DOHH2 (cell line): ENCODE results near the gene SULT2B1.

Experiments
- H3F3A ChIP-seq: fragments of 200-600 bp; sonication (generic), shearing (Covaris generic); 2 replicates; pipeline ENCODE4 v1.6.0; 2016; ENCODE audit warnings: antibody characterized with exemption, mild to moderate bottlenecking; ENCODE audit not compliant: control insufficient read depth, insufficient read depth
- H3K27ac ChIP-seq: fragments of 200-600 bp; sonication (generic); 2 replicates; pipeline ENCODE4 v1.5.1; 2014; ENCODE audit warnings: low read depth, mild to moderate bottlenecking, low read length, moderate library complexity
- H3K27me3 ChIP-seq: fragments of 200-600 bp; sonication (generic); 2 replicates; pipeline ENCODE4 v1.6.1; 2014; ENCODE audit warnings: mild to moderate bottlenecking, low read length, mixed read lengths; ENCODE audit not compliant: control insufficient read depth
- H3K36me3 ChIP-seq: fragments of 200-600 bp; sonication (generic); 2 replicates; pipeline ENCODE4 v1.6.1; 2014; ENCODE audit warnings: mild to moderate bottlenecking, low read length, moderate library complexity, mixed read lengths; ENCODE audit not compliant: control insufficient read depth
- H3K4me1 ChIP-seq: fragments of 200-600 bp; sonication (generic); 2 replicates; pipeline ENCODE4 v1.6.1; 2014; ENCODE audit warnings: mild to moderate bottlenecking, low read length, mixed read lengths; ENCODE audit not compliant: control insufficient read depth
- H3K4me2 ChIP-seq: fragments of 200-600 bp; sonication (generic); 2 replicates; pipeline ENCODE4 v1.6.0; 2014; ENCODE audit warnings: mild to moderate bottlenecking, low read length, moderate library complexity
- H3K4me3 ChIP-seq: fragments of 200-600 bp; sonication (generic); 2 replicates; pipeline ENCODE4 v1.5.1; 2014; ENCODE audit warnings: mild to moderate bottlenecking, low read length, mixed read lengths
- H3K79me2 ChIP-seq: fragments of 200-600 bp; sonication (generic); 2 replicates; pipeline ENCODE4 v1.6.1; 2014; ENCODE audit warnings: mild to moderate bottlenecking, low read length, mixed read lengths; ENCODE audit not compliant: control insufficient read depth
- H3K9me2 ChIP-seq: fragments of 200-600 bp; sonication (generic); replicated peaks from 2 replicates; pipeline ENCODE4 v1.6.1; 2014; ENCODE audit warnings: mild to moderate bottlenecking, low read length, mixed read lengths; ENCODE audit not compliant: control insufficient read depth
- H3K9me3 ChIP-seq: fragments of 200-600 bp; sonication (generic); 2 replicates; pipeline ENCODE4 v1.6.1; 2014; ENCODE audit warnings: antibody characterized with exemption, low read length, mixed read lengths; ENCODE audit not compliant: control insufficient read depth, insufficient read depth
- H4K20me1 ChIP-seq: fragments of 200-600 bp; sonication (generic); 2 replicates; pipeline ENCODE4 v1.6.0; 2014; ENCODE audit warnings: low read depth, mild to moderate bottlenecking, antibody characterized with exemption, low read length, moderate library complexity; ENCODE audit not compliant: control insufficient read depth, insufficient read depth
- CTCF ChIP-seq: fragments of 200-600 bp; sonication (generic); IDR thresholded peaks from one replicate; pipeline ENCODE4 v1.5.1; 2014; ENCODE audit warnings: antibody characterized with exemption, mild to moderate bottlenecking, low read depth, low read length; ENCODE audit not compliant: poor library complexity, severe bottlenecking
- EZH2phosphoT487 ChIP-seq: fragments of 200-600 bp; sonication (generic); IDR thresholded peaks from 2 replicates; pipeline ENCODE4 v1.6.1; 2017; ENCODE audit warnings: borderline replicate concordance, mild to moderate bottlenecking, antibody characterized with exemption, low read length, moderate library complexity, mixed read lengths

The SULT2B1 gene

DNA sequence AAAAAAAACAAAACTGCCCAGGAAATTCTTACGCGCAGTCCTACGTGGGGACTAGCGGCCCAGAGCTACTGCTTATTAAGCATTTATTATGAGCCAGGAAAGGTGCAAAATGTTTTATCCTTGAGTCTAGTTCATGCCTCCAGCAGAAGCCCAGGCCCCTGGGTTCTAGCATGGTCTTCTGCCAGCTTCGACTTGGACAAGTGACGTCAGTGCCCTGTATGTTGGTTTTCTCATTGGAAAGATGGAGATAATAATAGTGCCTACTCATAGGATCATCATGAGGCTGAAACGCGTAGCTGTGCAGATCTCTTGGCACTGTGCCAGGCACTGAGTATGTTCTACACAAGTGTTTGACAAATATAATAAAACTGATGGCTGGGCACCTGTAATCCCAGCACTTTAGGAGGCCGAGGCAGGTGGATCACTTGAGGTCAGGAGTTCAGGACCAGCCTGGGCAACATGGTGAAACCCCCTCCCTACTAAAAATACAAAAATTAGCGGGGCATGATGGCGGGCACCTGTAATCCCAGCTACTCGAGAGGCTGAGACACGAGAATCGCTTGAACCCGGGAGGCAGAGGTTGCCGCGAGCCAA lies 12.4 kb upstream of the SULT2B1 start:
- Histone ChIP-seq H3K27ac (no peak overlapping the region), H3F3A (no peaks in the 10 kb centered on the region), H3K4me2 (no peak overlapping the region), H3K36me3 (no peaks in the 10 kb centered on the region), H4K20me1 (no peaks in the 10 kb centered on the region), H3K9me3 (no peaks in the 10 kb centered on the region), H3K4me1 (no peaks in the 10 kb centered on the region), H3K79me2 (no peaks in the 10 kb centered on the region), H3K27me3 (no peaks in the 10 kb centered on the region), H3K4me3 (no peak overlapping the region), H3K9me2 (no peaks in the 10 kb centered on the region)
- TF ChIP-seq EZH2phosphoT487 (no peak), CTCF (no peak)

- no peaks in the 10 kb centered on the region for H3K9me2 ChIP-seq
- H3K4me1 ChIP-seq, result no peaks in the 10 kb centered on the region
- TF ChIP-seq CTCF (no peak), EZH2phosphoT487 (no peak)
- H3K27ac ChIP-seq, result no peak overlapping the region
- no peaks in the 10 kb centered on the region for H3F3A ChIP-seq
- H3K4me2 ChIP-seq, result no peak overlapping the region
- H4K20me1 ChIP-seq, result no peaks in the 10 kb centered on the region
- H3K36me3 ChIP-seq, result no peaks in the 10 kb centered on the region
- no peaks in the 10 kb centered on the region for H3K79me2 ChIP-seq
- H3K27me3 ChIP-seq, result no peaks in the 10 kb centered on the region
- no peaks in the 10 kb centered on the region for H3K9me3 ChIP-seq
- H3K4me3 ChIP-seq, result no peak overlapping the region
Observed at GRCh38 chr19:48540110-48540509, 11.9 kb upstream of the SULT2B1 start.

GRCh38 chr19:48541813-48542212 lies 10.2 kb upstream of the SULT2B1 start:
- Histone ChIP-seq H3K4me2 (no peak overlapping the region), H3K4me1 (no peaks in the 10 kb centered on the region), H4K20me1 (no peaks in the 10 kb centered on the region), H3K9me2 (no peaks in the 10 kb centered on the region), H3K27me3 (no peaks in the 10 kb centered on the region), H3K27ac (no peak overlapping the region), H3K9me3 (no peaks in the 10 kb centered on the region), H3K36me3 (no peaks in the 10 kb centered on the region), H3K4me3 (no peak overlapping the region), H3K79me2 (no peaks in the 10 kb centered on the region), H3F3A (no peaks in the 10 kb centered on the region)
- no peak for TF ChIP-seq CTCF
- TF ChIP-seq EZH2phosphoT487, result no peak
